NCI-H2196 (cell line): ENCODE data around the gene CNOT4.
"Not testable (repeated sequence)": the region's sequence is repeated elsewhere in the genome, so short reads cannot be mapped to it uniquely, and the experiment has no call there.

Experiments used
- DNase-seq: peaks from one replicate; lab custom pipeline; 2025; ENCODE audit not compliant: unreplicated experiment; lab: John Stamatoyannopoulos, UW

CNOT4 gene

DNA sequence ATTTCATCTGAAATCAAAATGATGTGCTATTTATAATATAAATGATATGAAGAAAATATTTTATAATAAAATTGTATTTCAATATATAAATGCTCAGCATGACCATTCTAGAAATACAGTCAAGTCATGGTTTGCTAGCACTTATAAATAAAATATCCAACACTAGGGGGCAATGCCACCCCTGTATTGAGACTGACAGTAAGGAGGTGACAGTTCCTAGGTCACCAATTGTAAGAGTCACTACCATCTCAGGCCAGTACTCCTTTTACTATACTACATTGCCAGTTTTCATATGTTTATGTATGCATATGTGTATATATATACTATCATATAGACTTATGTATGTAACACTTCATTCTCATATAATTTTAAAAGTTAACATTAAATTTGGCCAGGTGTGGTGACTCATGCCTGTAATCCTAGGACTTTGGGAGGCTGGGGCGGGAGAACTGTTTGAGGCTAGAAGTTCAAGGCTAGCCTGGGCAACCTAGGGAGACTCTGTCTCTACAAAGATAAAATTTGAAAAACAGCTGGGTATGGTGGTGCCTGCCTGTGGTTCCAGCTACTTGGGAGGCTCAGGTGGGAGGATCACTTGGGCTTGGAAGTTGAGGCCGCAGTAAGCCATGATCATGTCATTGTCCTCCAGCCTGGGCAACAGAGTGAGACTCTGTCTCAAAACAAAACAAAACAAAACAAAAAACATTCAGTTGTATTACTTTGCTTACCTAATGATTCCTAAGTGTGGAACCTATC, 2.4 kb upstream of the CNOT4 start:
- peak; percentile 70 for DNase-seq

DNA sequence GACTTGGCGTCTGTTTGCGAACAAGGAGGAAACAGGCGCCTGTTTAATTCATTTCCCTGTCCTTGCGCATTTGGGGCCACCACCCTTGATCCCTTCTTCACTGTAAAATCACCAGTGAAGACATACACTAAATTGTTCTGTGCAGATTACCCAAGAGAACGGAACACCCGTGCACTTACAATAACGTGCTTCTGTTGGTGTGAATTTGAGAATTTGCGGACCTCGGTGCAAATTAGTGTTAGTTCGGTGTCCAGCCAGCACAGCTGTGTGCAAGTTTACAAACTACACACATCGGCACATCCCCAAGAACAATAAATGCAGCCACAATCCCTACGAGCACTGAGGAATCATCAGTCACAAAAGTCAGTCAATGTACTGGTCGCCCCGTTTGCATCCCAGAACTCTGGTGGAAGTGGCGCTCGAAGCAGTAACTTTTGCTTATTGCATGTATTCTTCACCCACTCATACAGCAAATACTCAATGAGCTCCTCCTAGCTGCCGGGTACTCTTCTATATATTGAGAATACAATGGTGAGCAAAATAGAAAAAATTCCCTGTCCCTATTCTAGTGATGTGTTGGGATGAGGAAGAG, 786 bp upstream of the CNOT4 start:
- DNase-seq, result no peak

DNA sequence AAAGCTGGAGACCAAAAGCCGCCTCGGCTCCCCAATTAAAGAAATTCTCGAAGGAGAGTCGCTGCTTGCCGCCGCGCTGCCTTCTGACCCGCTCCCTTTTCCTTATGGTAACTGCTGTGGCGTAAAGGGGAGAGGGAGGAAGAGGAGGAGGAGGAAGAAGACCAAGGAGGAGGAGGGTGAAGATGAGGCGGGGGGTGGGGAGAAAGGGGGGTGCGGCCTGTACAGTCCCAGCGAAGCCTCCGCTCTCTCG, 388 bp downstream of the CNOT4 start:
- no peak for DNase-seq

DNA sequence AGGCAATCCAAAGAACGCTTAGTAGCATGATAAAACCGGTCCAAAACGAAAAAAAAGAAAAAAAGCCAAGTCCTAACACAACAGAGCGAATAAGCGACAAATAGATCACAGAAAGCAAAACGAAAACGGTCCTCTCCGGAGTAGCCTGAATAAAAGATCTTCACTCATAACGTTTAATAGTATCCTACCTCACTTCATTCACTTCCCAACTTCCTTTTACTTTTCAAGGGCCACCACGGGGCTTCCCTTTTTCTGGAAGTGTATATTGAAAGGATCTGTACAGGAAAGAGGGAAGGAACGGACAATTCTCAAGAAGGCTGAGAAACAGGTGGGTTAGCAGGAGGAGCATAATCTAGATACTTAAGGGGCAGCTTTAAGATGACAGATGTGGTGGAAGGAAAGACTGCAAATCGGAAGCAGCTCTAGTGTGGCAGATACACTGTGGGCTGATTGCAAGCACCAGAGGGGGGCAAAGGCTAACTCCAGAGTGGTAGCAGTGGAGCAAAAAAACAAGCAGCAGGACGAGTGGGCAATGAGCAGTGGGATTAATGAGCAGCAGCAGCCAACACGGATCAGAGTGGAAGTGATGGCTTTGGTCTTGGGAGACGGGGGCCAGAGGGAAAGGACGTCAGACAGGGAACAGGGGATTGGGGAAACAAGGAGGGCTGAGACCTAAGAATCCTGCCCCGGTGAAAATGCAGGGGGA, 866 bp downstream of the CNOT4 start:
- no peak for DNase-seq

DNA sequence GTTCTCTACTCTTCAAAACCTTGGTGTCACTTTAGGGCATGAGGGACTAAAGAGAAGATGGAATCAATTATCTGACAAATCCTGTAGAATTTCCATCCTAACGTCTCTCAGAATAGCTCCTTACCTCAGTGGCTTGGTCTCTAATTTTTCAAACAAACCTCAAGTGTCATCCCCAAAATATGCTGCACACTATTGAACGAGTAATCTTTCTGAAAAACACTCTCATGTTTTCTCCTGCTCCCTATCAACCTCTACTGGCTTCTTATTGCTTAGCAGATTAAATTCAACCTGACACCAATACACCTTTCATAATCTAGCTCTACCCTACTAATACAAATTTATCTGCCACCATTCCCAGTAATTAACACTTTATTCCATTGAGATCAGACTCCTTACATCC, 8.5 kb downstream of the CNOT4 start:
- no peak for DNase-seq

DNA sequence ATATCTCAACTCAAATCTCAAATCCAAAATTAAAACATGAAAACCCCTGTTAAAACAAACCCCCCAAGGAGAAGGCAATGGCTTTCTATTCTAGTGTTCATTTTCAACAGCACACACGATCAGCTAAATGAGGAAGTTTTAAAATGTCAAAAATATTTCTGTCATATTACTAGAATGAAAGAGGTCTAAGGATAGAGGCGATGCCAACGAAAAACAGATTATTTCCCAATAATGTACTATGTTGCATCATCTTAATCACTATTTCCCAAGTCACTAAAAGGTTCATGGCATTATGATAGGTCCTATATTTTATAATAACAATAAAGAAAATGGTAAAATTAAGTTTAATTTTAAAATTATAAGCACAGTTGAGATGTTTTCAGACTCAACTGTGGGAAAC, 10.1 kb downstream of the CNOT4 start:
- DNase-seq, result no peak

DNA sequence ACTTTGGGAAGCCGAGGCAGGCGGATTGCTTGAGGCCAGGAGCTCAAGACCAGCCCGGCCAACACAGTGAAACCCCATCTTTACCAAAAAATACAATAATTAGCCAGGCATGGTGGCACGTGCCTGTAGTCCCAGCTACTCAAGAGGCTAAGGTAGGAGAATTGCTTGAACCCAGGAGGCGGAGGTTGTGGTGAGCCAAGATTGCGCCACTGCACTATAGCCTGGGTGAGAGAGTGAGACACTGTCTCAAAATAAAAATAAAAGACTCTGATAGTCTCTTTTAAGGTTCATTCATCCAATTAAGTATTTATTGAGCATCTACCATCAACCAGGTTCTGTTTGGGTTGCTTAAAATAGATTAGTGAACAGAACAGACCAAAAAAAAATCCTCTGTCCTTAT, 12.7 kb downstream of the CNOT4 start:
- DNase-seq, result not testable (repeated sequence)

DNA sequence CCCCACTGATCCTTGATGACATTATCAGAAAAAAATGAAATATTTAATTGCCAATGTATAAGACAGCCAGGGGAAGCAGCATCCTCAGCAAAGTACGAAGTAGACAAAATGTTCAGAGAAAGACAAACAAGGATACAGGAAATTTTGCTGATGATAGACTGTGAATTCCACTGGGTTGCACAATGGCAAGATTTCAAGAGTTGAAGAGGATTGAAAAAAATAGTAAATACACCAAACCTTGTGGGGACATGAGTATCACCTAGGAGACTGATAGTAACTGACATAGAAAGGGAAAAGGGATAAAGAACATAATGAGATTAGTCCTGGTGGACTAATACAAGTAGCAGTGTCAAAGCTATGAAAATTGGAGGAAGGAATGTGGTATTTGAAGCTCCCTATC, 16.5 kb downstream of the CNOT4 start:
- DNase-seq, result no peak

DNA sequence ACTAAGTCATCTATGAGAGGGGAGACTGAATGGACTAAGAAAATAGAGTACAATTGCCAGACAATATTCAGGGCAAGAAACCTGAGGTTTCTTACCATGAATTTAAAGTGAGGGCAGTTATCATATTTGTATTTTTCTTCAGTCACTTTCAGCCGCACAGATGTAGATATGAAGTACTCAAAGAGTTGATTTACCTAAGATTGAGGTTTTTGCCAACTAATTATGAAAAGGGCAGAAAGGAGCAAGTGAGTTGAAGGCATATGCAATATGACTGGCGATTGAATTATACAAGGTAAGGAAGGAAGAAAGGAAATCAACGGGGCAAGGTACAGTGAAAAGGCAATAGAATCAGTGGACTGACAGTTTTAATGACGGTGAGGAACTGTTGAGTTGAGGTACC, 17.8 kb downstream of the CNOT4 start:
- DNase-seq, result no peak

DNA sequence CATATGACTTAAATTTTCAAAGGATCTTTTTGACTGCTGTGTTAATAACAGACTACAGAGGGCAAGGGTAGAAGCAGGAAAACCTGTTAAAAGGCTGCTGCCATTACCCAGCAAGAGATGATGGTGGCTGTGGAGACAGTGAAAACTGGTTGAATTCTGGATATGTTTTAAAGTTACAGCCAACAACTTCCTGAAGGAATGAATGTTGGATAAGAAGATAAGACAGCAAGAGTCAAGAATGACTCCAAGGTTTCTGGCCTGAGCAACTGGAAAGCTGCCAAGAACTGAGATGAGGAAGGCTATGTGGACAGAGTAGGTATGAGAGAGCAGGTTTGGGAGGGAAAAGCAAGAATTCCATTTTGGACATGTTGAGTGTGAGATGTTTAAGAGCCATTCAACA, 19.1 kb downstream of the CNOT4 start:
- peak; percentile 9 for DNase-seq

DNA sequence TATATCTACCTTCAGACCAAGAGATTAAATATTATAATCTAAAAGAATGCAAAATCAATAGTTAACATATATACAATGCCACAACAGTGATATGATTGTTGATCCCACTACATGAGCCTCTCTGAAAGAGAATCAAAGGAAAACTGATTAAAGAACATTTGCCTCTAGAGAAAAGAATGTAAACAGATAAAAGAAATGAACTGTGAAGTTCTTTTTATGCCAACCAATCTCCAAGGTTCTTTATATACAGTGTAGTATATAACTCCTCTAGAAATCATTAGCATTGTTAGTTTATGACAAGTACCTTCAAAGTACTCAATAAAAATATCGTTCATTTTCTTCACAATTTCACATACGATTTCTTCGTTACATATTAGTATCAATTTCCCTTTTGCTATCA, 20.1 kb downstream of the CNOT4 start:
- DNase-seq, result no peak

DNA sequence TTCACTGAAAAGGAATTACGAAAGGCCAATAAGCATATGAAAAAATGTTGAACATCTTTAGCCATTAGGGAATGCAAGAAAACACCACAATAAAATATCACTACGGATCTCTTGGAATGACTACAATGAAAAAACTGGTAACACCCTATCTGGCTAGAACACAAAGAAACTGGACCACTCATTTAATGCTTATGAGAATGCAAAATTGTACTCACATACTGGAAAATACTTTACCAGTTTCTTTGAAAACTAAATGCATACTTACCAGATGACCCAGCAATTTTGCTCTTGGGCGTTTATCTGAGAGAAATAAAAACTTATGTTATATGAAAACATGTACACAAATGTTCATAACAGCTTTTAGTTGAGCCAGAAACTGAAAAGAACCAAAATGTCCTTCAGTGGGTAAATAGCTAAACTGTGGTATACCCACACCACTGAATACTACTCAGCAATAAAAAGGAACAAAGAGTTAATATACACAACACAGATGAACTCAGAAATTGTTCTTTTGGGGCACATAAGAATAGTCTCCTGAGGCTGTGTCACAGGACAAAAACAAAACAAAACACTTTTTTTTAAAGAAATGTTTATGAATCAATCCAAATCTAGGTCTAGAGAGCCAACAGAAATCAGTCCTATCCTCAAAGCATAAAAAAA, 23.5 kb downstream of the CNOT4 start:
- DNase-seq, result no peak

DNA sequence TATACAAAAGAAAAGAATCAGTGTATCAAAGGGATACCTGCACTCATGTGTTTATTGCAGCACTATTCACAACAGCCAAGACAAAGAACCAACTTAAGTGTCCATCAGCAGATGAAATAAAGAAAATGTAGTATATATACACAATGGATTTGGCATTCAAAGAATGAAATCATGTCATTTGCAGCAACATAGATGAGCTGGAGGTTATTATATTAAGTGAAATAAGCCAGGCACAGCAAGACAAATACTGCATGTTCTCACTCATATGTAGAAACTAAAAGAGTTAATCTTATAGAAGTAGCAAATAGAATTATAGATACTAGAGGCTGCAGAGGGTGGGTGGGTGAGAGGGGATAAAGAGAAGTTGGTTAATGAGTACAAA, 28.3 kb downstream of the CNOT4 start:
- DNase-seq, result no peak

DNA sequence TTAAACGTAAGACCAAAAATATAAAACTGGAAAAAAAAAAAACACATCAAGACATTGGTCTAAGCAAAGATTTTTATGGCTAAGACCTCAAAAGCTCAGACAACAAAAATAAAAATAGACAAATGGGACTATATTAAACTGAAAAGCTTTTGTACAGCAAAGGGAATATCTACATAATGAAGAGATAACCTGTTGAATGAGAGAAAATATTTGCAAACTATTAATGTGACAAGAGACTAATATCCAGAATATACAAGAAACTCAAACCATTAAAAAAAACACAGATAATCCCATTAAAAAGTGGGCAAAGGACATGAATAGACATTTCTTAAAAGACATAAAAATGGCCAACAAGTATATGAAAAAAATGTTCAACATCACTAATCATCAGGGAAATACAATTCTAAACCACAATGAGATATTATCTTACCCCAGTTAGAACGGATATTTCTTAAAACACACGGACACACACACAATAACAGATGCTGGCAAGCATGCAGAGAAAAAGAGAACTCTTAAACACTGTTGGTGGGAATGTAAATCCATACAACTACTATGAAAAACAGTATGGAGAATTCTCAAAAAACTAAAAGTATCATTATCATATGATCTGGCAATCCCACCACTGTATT, 28.8 kb downstream of the CNOT4 start:
- DNase-seq, result no peak

DNA sequence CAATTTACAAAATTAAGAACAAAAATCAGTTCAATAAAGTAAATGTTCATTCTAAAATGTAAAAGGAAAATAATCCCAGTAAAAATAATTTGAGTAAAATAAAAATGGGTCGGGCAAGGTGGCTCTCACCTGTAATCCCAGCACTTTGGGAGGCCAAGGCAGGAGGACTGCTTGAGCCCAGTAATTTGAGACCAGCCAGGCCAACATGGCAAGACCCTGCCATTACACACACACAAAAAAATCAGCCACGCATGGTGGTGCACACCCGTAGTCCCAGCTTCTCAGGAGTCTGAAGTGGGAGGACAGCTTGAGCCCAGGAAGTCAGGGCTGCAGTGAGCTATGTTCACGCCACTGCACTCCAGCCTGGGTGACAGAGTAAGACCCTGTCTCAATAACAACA, 34.4 kb downstream of the CNOT4 start:
- DNase-seq, result no peak

DNA sequence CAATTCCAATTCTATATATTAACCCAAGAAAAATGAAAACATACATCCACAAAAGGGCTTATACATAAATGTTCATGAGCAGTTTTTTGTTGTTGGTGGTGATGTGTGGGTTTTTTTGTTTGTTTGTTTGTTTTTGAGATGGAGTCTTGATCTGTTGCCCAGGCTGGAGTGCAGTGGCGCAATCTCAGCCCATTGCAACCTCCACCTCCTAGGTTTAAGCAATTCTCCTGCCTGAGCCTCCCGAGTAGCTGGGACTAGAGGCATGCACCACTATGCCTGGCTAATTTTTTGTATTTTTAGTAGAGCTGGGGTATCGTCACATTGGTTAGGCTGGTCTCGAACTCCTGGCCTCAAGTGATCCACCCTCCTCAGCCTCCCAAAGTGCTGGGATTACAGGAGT, 40.2 kb downstream of the CNOT4 start:
- not testable (repeated sequence) for DNase-seq

DNA sequence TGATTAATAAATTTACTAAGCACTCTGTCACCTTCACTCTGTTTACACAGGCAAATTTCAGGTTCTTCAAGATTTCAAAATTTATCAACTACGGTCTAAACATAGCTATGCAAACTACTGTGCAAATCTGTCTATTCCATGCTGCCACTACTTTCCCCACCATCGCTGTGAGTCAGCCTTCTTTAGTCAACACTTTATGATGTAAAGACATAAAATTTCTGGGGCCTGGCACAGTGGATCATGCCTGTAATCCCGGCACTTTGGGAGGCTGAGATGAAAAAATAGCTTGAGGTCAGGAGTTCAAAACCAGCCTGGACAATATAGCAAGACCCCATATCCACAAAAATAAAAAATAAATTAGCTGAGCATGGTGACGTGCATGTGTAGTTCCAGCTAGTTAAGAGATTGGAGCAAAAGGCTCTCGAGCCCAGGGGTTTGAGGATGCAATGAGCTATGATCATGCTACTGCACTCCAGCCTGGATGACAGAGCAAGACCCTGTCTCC, 42.6 kb downstream of the CNOT4 start:
- no peak for DNase-seq

DNA sequence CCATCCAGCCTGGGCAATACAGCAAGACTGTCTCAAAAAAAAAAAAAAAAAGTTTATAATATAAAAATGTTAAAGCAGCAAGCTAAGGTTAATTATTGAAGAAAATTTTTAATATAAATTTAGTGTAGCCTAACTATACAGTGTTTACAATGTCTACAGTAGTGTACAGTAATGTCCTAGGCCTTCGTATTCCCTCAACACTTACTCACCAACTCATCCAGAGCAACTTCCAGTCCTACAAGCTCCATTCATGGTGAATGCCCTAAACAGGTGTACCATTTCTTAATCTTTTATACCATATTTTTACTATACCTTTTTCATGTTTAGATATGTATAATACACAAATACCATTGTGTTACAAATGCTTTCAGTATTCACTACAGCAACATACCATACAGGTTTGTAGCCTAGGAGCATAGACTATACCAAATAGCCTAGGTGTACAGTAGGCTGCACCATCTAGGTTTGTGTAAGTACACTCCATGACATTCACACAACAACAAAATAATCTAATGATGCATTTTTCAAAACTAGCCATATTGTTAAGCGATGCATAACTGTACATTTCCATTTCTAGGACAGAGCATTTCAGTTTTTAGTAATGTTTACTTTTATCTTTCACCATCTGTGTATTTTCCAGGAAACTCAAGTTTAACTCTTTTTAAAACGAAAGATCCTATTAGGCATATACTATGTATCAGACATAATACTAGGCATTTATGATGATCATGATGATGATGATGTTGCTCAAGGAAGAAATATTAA, 43.3 kb downstream of the CNOT4 start:
- DNase-seq, result no peak

DNA sequence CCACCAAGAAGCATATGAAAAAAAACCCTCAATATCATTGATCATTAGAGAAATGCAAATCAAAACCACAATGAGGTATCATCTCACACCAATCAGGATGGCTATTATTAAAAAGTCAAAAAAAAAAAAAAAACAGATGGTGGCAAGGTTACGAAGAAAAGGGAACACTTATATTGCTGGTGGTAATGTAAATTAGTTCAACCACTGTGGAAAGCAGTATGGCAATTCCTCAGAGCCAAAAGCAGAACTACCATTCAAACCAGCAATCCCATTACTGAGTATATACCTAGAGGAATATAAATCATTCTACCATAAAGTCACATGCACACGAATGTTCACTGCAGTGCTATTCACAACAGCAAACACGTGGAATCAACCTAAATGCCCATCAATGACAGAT, 46.0 kb downstream of the CNOT4 start:
- no peak for DNase-seq

DNA sequence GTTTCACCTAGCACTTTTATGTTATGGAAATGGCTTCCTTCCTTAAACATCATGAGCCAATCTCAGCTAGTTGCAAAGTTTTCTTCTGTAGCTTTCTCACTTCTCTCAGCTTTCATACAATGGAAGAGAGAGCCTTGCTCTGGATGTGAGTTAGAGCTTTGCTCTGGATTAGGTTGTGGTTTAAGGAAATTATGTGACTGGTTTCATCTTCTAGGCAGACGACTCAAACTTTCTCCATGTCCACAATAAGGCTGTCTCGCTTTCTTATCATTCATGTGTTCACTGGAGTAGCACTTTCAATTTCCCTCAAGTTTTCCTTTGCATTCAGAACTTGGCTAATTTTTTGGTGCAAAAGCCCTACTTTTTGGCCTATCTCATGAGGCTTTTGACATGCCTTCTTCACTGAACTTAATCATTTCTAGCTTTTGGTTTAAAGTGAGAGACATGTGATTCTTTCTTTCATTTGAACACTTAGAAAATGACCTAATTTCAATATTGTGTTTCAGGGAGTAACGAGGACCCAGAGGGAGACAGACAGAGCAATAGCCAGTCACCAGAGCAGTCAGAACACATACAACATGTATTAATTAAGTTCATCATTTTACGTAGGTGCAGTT, 49.8 kb downstream of the CNOT4 start:
- DNase-seq, result no peak
